Keratinocyte (primary cell): ENCODE data around the gene RASL11A.

ENCODE experiments used
- CTCF ChIP-seq, 3 experiments: IDR thresholded peaks in 1 of 3; conservative IDR thresholded peaks in 1 of 3; optimal IDR thresholded peaks in 1 of 3; 2 replicates in 2 of 3; 3 replicates in 1 of 3; pipeline versions ENCODE3 to v1.5.1; 2011; ENCODE audit warnings: low read length in 3 of 3, mild to moderate bottlenecking in 3 of 3, moderate library complexity in 2 of 3, control low read depth in 1 of 3, inconsistent platforms in 1 of 3; ENCODE audit not compliant: insufficient read depth in 2 of 3; ENCODE audit errors: extremely low read depth in 1 of 3
- EZH2 ChIP-seq: IDR thresholded peaks from one replicate; pipeline ENCODE4 v1.6.1; 2012; ENCODE audit warnings: inconsistent platforms, mild to moderate bottlenecking, low read length, moderate library complexity

- TF ChIP-seq CTCF (optimal IDR thresholded peaks at IDR 0.05 in 1 of 3, IDR thresholded peaks at IDR 0.05 in 1 of 3, conservative IDR thresholded peaks at IDR 0.05 in 1 of 3; ENCODE audit: extremely low read depth in 1 of 3, insufficient read depth in 2 of 3, low read length in 3 of 3) (no peak), EZH2 (no peak)
Observed at GRCh38 chr13:27280841-27281240, 10.2 kb downstream of the RASL11A start.
